ENCODE data around the gene IPO11. TPM values are rescaled to one million over a fixed set of nuclear protein-coding genes. Genes with fewer than 3 reads are reported as not detected.

IPO11 gene
- total RNA-seq, 1 experiment from 2014 or later = 36.6 TPM

DNA sequence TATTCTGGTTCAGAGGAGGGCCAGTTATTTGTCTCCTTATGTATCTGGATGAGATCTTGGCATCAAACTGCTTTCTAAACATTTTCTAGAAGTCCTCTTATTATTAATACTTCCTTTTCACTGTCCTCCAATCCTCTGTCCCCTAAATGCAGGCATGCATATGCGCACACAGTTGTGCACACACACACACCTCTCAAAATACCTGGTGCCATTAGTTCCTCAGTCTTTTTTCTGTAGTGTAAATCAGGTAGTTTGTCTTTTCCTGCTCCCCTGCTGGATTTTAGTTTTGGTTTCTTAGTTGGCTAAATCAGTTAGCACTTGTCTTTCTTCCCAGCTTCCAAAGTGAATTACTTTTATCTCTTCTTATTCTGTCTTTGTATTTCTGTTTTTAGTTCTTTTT lies 110.2 kb downstream of the IPO11 start:
- Mint-ChIP-seq H3K4me1 (ENCODE audit: insufficient read depth, unreplicated experiment) (peaks cover 15% of the 10 kb centered on the region), H3K9me3 (ENCODE audit: unreplicated experiment) (no peaks in the 10 kb centered on the region), H3K4me3 (ENCODE audit: unreplicated experiment) (no peak overlapping the region), H3K27ac (ENCODE audit: low read depth, unreplicated experiment) (no peak overlapping the region), H3K27me3 (ENCODE audit: insufficient read depth, unreplicated experiment) (no peaks in the 10 kb centered on the region), H3K36me3 (ENCODE audit: insufficient read depth, unreplicated experiment) (peaks cover 34% of the 10 kb centered on the region)
- intact Hi-C loops (cut with micrococcal nuclease) = no loop called here
- CTCF ChIA-PET = interaction anchor here (0.7 kb wide), 2 partner anchors 39 to 100 kb away, joined by 3 read pairs; no protein-coding TSS in a partner anchor
- no peak for TF ChIP-seq CTCF (IDR thresholded peaks at IDR 0.05; ENCODE audit: unreplicated experiment)
- BruUV-seq (replicated peaks) = no TSS peak
- DNase-seq (ENCODE audit: unreplicated experiment) = no peak
- POLR2A ChIA-PET = interaction anchor here (1.0 kb wide), 1 partner anchor 9 kb away, joined by 4 read pairs; no protein-coding TSS in a partner anchor

DNA sequence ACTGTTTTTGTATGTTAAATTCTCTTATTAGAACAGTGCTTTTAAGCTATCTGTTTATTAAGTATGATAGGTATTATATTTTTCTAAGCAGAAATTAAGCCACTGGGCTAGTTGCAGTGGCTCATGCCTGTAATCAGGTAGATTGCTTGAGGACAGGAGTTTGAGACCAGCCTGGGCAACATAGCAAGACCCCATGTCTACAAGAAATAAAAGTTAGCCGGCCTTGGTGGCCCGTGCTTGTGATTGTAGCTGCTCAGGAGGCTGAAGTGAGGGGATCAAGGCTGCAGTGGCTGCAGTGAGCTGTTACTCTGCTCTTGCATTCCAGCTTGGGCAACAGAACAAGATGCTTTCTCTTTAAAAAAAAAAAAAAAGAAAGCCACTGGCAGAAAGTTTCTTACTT lies 121.0 kb downstream of the IPO11 start:
- peaks cover 23% of the 10 kb centered on the region for H3K36me3 Mint-ChIP-seq (ENCODE audit: insufficient read depth, unreplicated experiment)
- no peak overlapping the region for H3K4me3 Mint-ChIP-seq (ENCODE audit: unreplicated experiment)
- H3K27me3 Mint-ChIP-seq (ENCODE audit: insufficient read depth, unreplicated experiment) = no peaks in the 10 kb centered on the region
- H3K4me1 Mint-ChIP-seq (ENCODE audit: insufficient read depth, unreplicated experiment) = peaks cover 5% of the 10 kb centered on the region
- POLR2A ChIA-PET = no interaction called here
- no peak overlapping the region for H3K27ac Mint-ChIP-seq (ENCODE audit: low read depth, unreplicated experiment)
- no peak for DNase-seq (ENCODE audit: unreplicated experiment)
- BruUV-seq (replicated peaks) = no TSS peak
- intact Hi-C loops (cut with micrococcal nuclease) = no loop called here
- no peak for TF ChIP-seq CTCF (IDR thresholded peaks at IDR 0.05; ENCODE audit: unreplicated experiment)
- CTCF ChIA-PET = interaction anchor here (1.1 to 1.3 kb wide), 2 partner anchors 74 to 105 kb away, joined by 3 read pairs; no protein-coding TSS in a partner anchor
- no peaks in the 10 kb centered on the region for H3K9me3 Mint-ChIP-seq (ENCODE audit: unreplicated experiment)

DNA sequence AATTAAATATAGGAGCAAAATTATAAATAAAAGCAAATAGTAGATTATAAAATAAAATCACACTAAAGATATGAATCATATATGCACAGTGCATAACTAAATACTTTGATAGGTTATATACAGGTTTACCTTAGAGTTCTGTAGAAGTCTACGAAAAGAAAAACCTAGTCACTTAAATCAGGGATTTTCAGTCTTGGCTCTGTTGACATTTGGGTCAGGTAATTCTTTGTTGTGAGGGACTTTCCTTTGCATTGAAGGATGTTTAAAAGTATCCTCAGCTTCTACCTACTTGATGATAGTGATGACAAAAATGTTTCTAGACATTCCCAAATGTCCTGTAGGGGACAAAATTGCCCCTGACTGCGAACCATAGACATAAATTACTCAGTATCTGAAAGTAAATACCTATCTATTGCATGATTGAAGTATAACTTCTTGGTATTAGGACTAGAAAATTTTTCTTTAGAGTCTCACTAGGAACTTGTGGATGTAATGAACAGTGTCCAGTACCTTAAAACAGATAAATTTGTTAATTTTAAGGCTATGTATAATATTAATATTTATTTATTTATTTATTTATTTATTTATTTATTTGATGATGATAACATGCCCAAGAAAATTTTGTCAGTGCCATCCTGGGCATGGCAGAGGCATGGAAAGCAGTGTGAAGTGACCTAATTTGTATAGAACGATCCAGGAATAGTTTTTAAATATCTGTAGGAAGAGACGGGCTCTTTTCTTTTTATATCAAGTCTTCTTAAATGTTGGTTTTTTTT lies 122.1 kb downstream of the IPO11 start:
- H3K9me3 Mint-ChIP-seq (ENCODE audit: unreplicated experiment) = no peaks in the 10 kb centered on the region
- peaks cover 9% of the 10 kb centered on the region for H3K4me1 Mint-ChIP-seq (ENCODE audit: insufficient read depth, unreplicated experiment)
- no peak overlapping the region for H3K27ac Mint-ChIP-seq (ENCODE audit: low read depth, unreplicated experiment)
- no peak overlapping the region for H3K4me3 Mint-ChIP-seq (ENCODE audit: unreplicated experiment)
- peaks cover 25% of the 10 kb centered on the region for H3K36me3 Mint-ChIP-seq (ENCODE audit: insufficient read depth, unreplicated experiment)
- CTCF ChIA-PET = interaction anchor here (1.3 kb wide), 1 partner anchor 75 kb away, joined by 3 read pairs; no protein-coding TSS in a partner anchor
- intact Hi-C loops (cut with micrococcal nuclease) = no loop called here
- no peak for TF ChIP-seq CTCF (IDR thresholded peaks at IDR 0.05; ENCODE audit: unreplicated experiment)
- no peaks in the 10 kb centered on the region for H3K27me3 Mint-ChIP-seq (ENCODE audit: insufficient read depth, unreplicated experiment)
- DNase-seq (ENCODE audit: unreplicated experiment) = no peak
- POLR2A ChIA-PET = interaction anchor here (0.7 kb wide), 1 partner anchor 23 kb away, joined by 3 read pairs; no protein-coding TSS in a partner anchor
- no TSS peak for BruUV-seq (replicated peaks)

DNA sequence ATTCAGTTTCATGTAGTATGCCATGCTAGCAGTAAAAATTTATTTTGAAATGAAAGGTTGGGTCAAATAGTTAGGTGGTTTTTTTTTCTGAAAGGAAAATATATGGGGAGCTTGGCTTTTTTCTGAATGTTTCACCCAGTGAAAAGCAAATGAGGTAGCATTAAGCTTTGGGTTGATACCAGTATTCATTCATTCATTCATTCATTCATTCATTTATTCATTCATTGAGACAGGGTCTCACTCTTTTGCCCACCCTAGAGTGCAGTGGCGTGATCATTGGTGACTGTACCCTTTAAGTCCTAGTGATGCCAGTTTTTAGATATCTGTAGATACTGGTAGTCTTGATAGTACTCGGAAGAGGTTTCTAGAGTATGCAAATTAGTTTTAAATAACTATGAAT lies 123.7 kb downstream of the IPO11 start:
- DNase-seq (ENCODE audit: unreplicated experiment) = no peak
- Mint-ChIP-seq H3K9me3 (ENCODE audit: unreplicated experiment) (no peaks in the 10 kb centered on the region), H3K27me3 (ENCODE audit: insufficient read depth, unreplicated experiment) (no peaks in the 10 kb centered on the region), H3K4me3 (ENCODE audit: unreplicated experiment) (no peak overlapping the region), H3K27ac (ENCODE audit: low read depth, unreplicated experiment) (no peak overlapping the region), H3K4me1 (ENCODE audit: insufficient read depth, unreplicated experiment) (peaks cover 9% of the 10 kb centered on the region), H3K36me3 (ENCODE audit: insufficient read depth, unreplicated experiment) (peaks cover 23% of the 10 kb centered on the region)
- ChIA-PET CTCF (no interaction called here), POLR2A (no interaction called here)
- BruUV-seq (replicated peaks) = no TSS peak
- TF ChIP-seq CTCF (IDR thresholded peaks at IDR 0.05; ENCODE audit: unreplicated experiment) = no peak
- intact Hi-C loops (cut with micrococcal nuclease) = no loop called here

All from MCF 10A (cell line).